ENCODE measurements around the gene HSD17B8.
A peak's percentile ranks its signal among the peaks of the same experiment; 100 is the strongest.

Gene HSD17B8

GRCh38 chr6:33248643-33248931, 44.1 kb downstream of the HSD17B8 start:
- no peak for DNase-seq (ENCODE audit: low read depth)

GRCh38 chr6:33248932-33249731, 44.7 kb downstream of the HSD17B8 start:
- peak; percentile 98 for DNase-seq (ENCODE audit: low read depth)

- peak; percentile 75 for DNase-seq (ENCODE audit: low read depth)
Measured at GRCh38 chr6:33249732-33250630, 45.5 kb downstream of the HSD17B8 start.

- no peak for DNase-seq (ENCODE audit: low read depth)
Measured at GRCh38 chr6:33250731-33251130, 46.3 kb downstream of the HSD17B8 start.

GRCh38 chr6:33251395-33252012, 47.0 kb downstream of the HSD17B8 start:
- no peak for DNase-seq (ENCODE audit: low read depth)

GRCh38 chr6:33252759-33253158, 48.3 kb downstream of the HSD17B8 start:
- DNase-seq (ENCODE audit: low read depth), result no peak

GRCh38 chr6:33254591-33254990, 50.1 kb downstream of the HSD17B8 start:
- no peak for DNase-seq (ENCODE audit: low read depth)
